Measurements from ENCODE around the gene SMAD3. TPM values are rescaled to one million over a fixed set of nuclear protein-coding genes. Genes with fewer than 3 reads are reported as not detected.

Gene SMAD3
- total RNA-seq, 2 experiments from 2014 or later: 28.7 to 31.0 TPM

DNA sequence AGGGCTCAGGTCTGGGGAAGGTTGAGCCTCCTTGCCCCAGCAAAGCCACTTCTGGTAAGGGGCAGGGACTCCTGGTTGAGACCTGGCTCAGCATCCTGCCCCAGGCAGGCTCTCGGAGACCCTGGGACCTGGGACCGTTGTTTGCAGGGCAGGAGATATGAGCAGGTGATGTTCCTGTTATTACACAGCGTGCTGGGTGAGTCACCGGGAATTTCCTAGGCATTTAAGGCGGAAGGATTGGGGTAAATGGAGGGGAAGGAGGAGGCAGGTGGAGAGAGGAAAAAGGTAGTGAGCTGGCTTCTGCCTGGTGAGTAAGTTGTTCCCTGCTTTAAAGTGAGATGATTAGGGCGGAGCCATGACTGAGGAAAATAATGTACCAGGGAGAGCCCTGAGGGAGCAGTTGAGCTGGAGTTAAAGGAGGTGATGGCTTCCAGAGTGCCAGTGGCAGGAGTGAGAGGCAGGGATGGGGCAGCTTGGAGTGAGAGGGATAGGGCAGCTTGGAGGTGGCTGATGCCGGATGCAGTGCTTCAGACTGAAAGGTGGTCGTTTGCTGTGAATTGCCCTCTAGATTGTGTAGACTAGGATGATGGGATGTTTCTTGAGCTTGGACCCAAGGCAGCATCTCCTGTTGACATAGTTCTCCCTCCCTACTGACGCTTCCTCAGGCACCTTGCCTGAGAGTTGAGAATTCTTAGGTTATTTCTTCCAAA, 109.6 kb downstream of the SMAD3 start:
- POLR2A ChIA-PET: no interaction called here
- CTCF ChIA-PET: interaction anchor here (1.1 kb wide), 1 partner anchor 229 kb away, joined by 3 read pairs; no protein-coding TSS in a partner anchor

DNA sequence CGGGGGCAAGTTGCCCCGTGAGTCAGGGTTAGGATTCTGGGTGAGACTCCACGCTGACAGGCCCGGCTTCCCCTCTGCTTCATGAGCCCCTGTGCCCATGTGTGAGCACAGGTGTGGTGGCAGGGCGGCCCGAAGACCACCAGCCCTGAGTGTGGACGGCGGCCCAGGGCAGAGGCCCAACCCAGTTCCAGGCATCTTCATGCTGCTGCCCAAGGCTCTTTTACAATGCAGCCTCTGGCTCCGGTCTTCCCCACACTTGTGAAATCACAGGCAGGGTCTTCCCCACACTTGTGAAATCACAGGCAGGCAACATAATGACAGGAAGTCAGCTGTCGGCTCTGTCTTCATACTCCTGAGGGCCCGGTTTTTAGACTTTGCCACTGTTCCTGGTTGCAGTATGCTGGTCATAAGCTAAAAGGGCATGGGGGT, 110.3 kb downstream of the SMAD3 start:
- CTCF ChIA-PET: interaction anchor here (1.1 kb wide), 1 partner anchor 229 kb away, joined by 3 read pairs; no protein-coding TSS in a partner anchor

DNA sequence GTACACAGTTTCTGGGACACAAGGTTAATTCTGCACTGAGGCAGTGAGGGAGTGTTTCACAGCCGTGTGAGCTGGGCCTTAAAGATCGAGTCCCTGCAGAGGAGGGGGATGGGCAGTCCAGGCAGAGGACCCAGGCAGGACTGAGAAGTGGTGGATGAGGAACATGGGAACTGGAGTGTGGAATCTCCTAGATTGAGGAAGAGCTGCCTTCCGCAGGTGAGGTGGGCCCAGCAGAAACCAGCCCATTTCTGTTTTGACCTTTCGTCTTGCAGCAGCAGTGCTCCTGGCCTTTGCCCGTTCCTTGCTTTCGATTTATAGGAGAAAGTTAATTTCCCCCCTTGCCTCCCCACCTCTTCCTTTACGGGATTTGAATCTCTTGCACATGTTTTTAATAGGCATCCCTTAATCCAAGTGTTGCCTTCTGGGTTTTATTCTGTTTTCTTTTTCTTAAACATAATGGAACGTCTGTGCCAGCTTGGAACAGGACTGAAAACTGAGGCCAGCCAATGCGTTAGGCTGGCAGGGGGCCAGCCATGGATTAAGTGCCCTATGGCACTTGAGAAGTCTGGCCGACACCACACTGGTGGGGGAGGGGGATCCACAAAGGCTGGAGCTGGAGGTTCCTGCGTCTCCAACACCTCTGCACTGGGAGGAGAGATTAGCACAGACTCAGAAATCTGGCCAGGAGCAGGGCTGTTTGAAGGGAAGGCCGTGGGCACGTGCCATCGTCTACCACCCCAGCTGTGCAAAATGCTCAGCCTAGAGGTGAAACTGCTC, 111.0 kb downstream of the SMAD3 start:
- POLR2A ChIA-PET: interaction anchor here (0.6 kb wide), 1 partner anchor 72 kb away, joined by 3 read pairs; no protein-coding TSS in a partner anchor
- CTCF ChIA-PET: interaction anchor here (0.6 to 1.1 kb wide), 2 partner anchors 166 to 230 kb away, joined by 3 to 4 read pairs; no protein-coding TSS in a partner anchor

More for the DNA sequence above, 110.3 kb downstream of the SMAD3 start:
- POLR2A ChIA-PET: no interaction called here

DNA sequence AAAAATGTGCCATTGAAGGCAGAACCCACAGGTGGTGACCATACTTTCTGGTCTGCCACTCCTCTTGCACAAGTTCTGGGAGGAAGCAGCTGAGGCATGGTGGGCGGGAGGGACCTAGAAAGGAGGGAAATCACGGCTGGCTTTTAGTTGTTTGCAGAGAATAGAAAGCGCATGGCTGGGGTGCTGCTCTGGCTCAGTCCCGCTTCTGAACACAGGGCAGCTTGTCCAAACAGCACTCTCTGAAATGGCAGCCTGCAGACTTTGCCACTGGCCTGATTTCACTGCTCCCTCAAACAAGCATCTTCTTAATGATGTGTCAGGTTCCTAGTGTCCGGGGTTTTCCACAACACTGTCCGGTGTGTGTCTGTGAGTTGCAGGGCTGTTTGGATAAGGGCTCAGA, 112.3 kb downstream of the SMAD3 start:
- CTCF ChIA-PET: no interaction called here
- POLR2A ChIA-PET: interaction anchor here (0.5 kb wide), 1 partner anchor 12 kb away, joined by 6 read pairs; no protein-coding TSS in a partner anchor

DNA sequence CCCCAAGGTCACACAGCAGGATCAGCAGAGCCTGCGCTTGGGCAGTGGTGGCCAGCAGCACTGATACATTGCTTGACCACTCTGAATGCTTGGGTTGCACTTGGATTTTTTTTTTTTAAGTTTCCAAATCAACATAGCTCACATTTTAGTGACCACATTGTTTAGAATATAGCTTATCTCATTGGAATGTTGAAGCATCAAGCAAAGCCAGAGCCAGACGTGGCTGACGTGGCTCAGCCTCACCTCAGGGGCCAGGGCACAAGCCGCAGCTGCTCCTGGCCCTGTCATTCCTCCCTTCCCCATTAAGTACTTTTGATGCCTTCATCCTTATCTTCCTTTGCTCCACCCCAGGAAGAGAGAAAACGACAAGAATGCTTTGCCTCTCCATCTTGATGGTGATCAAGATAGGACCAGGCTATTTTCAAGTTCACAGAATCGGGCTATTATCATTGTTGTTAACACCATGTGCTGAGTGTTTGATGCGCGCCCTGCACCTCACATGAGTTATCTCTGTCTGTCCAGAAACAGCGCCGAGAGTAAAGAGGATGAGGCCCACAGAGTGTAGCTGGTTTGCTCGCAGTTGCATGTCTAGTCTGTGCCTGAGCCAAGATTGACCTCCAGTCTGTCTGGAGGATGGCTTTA, 113.3 kb downstream of the SMAD3 start:
- ChIA-PET POLR2A (interaction anchor here (1.0 kb wide), 1 partner anchor 47 kb away, joined by 3 read pairs; no protein-coding TSS in a partner anchor), CTCF (no interaction called here)

DNA sequence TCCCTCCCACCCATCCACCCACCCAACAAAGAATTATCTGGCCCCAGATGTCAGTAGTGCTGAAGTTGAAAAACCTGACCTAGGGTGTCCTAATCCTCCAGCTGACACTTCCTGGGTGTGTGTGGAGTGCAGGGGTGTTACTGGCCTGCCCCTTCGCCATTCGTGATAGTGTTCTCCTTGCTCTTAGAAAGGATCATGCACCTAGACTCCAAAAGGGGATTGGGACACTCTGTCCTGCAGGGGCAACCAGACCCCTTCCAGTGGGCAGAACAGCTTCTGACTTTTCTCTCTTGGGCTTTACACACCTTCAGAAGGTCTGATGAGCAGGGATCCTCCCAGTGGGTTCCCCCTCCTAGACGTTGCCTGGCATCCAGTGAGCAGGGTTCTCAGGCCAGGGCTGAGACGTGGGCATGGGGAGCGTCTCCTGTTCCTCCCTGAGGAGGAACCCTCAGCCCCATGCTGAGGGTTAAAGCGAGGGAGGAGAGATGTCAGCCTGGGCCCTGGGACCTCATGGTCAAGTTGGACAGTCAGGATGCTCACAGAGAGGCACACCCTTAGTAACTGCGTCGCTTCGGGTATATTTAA, 114.1 kb downstream of the SMAD3 start:
- ChIA-PET CTCF (interaction anchor here (0.6 kb wide), 1 partner anchor 403 kb away, joined by 4 read pairs; no protein-coding TSS in a partner anchor), POLR2A (interaction anchor here (1.0 kb wide), 1 partner anchor 48 kb away, joined by 3 read pairs; no protein-coding TSS in a partner anchor)

DNA sequence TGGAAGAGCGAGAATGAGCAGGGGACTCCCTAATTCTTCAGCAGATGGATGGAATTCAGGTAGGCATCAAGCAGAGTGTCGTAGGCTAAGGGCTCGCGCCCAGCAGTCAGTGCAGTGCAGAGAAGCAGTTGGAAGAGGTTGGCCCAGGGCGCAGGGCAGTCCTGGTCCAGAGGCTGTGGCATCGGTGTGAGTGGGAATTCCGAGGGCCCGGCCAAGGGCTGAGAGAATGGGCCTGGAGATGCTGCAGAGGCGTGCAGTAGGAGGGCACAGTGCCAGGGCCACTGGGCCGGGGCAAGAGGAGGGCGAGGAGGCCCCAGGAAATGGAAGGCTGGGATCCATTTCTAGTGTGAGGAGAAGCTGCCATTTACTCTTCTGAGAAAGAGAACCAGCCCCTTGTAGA, 114.6 kb downstream of the SMAD3 start:
- POLR2A ChIA-PET: interaction anchor here (1.0 kb wide), 1 partner anchor 49 kb away, joined by 3 read pairs; no protein-coding TSS in a partner anchor
- CTCF ChIA-PET: no interaction called here

DNA sequence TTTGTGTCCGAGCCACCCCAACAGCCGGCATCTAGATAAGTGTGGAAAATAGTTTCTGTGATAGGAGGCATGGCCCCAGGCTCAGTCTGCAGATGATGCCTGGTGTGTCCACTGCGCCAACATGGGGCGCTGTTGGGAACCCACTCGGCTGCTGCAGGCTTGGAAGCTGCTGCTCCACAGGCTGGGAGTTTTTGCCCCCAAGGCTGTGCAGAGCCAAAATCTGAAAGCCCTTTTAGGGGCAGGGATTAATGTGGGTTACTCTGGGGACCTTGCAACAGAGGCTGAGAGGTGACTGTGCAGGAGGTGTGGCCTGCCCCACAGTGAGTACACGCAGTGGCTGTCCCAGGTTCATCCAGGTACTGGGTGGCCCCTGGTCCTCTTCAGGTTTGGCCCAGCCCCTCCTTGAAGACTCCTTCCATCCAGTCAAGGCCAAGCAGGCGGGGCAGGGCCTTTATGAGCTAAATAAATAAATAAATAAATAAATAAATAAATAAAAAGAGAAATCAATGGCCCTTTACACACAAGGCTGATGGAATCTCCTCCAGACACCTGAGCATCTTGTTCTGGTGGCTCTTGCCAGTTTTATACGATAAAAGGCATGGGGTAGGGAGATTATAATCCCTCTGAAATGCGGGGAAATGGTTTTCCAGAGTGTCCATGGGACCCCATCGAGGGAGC, 115.3 kb downstream of the SMAD3 start:
- POLR2A ChIA-PET: no interaction called here
- CTCF ChIA-PET: interaction anchor here (1.2 kb wide), 1 partner anchor 99 kb away, joined by 3 read pairs; no protein-coding TSS in a partner anchor

DNA sequence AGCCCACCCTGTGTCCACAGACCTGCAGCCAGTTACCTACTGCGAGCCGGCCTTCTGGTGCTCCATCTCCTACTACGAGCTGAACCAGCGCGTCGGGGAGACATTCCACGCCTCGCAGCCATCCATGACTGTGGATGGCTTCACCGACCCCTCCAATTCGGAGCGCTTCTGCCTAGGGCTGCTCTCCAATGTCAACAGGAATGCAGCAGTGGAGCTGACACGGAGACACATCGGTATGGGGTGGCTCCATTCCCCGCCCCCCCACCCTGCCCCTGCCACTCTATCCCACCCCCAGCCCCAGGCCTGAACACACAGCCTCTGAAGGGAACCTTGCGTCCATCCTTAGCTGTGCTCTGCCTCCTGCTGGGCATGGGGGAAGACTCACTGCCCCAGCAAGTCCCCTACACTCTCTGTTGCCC, 115.8 kb downstream of the SMAD3 start:
- POLR2A ChIA-PET: no interaction called here
- CTCF ChIA-PET: interaction anchor here (1.2 kb wide), 1 partner anchor 100 kb away, joined by 3 read pairs; no protein-coding TSS in a partner anchor

DNA sequence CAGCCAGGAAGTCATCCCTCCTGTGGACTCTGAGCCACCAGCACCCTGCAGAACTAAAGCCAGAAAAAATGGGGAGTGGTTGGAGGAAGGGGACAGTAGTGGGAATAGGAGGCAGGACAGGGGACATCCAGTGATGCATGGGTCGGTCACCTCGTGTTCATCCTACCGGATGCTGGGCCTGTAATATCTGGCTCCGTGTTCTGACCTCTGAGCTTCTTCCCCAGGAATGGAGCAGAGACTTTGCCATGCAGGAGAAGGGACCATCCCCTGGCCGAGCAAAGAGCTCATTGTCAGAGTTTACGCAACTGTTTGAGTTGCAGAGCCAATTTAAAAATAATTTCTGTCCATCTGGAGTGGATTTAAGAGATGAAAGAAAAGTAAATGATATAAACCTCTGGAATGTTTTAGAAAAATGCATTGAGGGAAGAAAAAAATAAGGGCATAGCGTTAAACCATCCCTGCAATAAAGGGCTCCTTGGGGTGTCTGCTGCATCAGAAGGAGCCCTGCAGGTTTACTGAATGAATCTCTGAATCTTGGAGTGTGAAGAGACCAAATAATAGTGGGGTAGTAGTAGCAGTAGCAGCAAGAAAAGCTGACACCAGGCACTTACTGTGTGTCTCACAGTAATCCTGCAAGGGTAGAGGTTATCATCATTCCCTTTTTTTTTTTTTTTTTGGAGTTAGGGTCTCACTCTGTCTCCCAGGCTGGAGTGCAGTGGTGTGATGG, 118.2 kb downstream of the SMAD3 start:
- CTCF ChIA-PET: interaction anchor here (0.7 to 0.8 kb wide), 2 partner anchors 118 to 159 kb away, joined by 3 read pairs; no protein-coding TSS in a partner anchor
- POLR2A ChIA-PET: interaction anchor here (0.6 kb wide), 1 partner anchor 9 kb away, joined by 3 read pairs; no protein-coding TSS in a partner anchor

DNA sequence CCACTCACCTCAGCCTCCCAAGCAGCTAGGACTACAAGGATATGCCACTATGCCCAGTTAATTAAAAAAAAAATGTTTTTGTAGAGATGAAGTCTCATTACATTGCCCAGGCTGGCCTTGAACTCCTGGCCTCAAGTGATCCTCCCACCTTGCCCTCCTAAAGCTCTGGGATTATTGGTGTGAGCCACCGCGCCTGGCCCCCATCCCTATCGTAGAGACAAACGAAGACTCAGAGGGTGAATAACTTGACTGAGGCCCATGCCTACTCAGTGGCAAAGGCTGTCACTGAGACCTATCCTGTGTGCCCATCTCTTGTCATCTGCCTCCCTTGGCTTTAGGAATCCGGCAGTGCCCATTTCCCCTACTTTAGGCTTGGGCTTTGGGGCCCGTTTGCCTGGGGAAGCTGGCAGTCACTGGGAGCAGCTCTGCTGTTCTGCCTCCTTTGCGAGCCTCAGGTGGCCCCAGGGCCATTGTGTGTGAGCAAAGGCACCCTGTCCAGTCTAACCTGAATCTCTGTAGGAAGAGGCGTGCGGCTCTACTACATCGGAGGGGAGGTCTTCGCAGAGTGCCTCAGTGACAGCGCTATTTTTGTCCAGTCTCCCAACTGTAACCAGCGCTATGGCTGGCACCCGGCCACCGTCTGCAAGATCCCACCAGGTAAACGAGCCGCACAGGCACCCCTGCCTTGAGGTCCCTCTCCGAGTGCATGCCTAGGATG, 119.0 kb downstream of the SMAD3 start:
- CTCF ChIA-PET: interaction anchor here (0.8 kb wide), 1 partner anchor 118 kb away, joined by 3 read pairs; no protein-coding TSS in a partner anchor
- POLR2A ChIA-PET: no interaction called here

DNA sequence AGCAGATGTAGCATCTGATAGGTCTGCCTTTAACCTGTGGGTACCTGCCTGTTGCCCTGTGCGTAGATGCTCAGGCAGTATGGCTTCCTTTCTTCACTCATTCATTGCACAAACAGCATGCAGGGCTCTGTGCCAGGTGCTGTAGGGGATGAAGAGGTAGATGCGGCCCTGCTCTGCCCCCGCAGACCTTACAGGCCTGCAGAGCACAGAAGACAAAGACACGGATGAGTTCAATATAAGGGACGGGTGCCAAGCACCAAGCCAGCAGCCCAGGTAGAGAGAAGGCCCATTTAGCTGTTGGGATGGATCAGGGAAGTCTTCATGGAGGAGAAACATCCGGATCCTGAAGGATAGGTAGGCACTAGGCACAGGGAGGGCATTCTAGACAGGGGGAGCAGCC, 119.6 kb downstream of the SMAD3 start:
- CTCF ChIA-PET: no interaction called here
- POLR2A ChIA-PET: no interaction called here

DNA sequence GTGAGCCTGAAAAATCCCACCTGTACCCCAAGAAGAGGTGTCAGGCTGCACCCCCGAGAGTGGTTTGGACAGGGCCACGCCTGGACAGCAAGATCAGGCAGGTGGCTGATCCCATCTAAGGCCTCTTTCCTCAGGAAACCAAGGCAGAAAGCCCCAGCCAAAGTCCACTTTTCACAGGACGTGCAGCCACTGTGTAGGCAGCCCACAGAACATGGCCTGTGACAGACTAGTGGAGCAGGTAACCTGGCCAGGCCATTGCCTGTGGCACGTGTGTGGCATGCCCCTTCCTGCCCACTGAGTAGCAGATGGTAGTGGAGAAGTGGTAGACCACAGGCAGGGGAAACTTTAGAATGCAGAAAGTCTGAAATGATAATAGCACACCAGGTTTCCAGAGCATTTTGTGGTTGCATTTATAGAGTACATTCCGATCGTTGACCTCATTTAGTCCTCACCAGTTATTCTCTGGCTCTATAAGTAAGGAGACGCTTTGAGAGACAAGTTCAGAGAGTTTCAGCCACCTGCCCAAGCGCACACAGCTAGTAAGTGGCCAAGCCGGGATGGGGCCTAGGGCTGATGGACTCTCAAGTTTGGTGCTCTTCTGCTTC, 120.3 kb downstream of the SMAD3 start:
- POLR2A ChIA-PET: no interaction called here

DNA sequence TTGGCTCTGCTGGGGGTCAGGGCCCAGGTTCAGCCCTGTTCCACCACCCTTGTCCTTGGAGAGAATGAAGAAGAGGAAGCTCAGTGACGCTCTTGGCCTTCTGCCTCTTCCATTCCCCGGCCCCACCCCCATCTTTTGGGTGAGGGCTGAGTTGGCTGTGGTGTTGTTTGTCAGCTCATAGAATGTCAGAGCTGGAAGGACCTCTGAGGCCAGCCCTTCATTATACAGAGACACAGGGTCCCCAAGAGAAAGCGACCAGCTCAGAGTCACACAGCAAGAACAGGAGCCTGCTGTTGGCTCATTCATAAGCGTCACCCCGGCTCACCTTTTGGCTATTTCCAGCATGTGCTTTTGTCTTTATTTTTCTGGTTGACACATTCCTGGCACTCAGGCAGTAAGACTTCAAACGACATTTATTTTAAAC, 120.8 kb downstream of the SMAD3 start:
- ChIA-PET CTCF (no interaction called here), POLR2A (no interaction called here)

More for the DNA sequence above, 120.3 kb downstream of the SMAD3 start:
- CTCF ChIA-PET: no interaction called here

DNA sequence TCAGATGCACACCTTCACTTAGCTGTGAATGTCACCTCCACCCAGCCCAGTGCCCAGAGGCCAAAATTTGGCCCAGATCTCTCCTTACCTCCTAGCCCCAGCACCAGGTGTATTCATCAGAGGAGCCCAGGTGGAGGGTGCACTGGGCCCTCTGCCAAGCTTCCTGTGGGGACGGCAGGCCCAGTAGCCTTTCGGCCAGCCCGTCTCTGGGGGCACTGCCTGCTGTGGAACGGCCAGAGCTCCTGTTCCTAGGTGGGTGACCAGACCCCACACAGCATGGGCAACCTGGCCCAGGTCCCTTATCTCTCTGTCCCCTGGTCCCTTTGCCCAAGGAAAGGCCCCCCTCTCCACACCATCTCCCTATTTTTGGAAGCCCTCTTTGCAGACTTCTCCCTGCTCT, 121.3 kb downstream of the SMAD3 start:
- ChIA-PET POLR2A (no interaction called here), CTCF (interaction anchor here (1.3 kb wide), 1 partner anchor 9 kb away, joined by 3 read pairs; no protein-coding TSS in a partner anchor)

DNA sequence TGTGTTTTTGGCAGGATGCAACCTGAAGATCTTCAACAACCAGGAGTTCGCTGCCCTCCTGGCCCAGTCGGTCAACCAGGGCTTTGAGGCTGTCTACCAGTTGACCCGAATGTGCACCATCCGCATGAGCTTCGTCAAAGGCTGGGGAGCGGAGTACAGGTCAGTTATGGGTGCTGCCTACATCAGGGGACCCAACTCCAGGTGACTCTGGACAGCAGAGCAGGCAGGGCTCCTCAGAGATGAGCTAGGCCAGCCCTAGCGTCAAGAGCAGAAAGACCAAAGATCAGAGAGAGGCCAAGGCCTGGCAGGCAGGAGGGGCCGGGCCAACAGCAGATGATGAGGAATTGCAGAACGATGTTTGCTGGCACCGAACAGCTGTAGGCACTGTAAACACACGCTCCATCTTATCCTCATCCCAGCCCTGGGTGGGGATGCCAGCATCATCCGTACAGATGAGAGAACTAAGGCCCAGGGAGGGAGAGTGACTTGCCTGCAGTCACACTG, 122.0 kb downstream of the SMAD3 start:
- POLR2A ChIA-PET: no interaction called here
- CTCF ChIA-PET: interaction anchor here (1.3 kb wide), 1 partner anchor 9 kb away, joined by 3 read pairs; no protein-coding TSS in a partner anchor

All from activated CD8-positive, alpha-beta memory T cell treated with anti-CD3 and anti-CD28 coated beads for 36 hours (primary cell).